ENCODE results near the gene CCIN.

- TF ChIP-seq POLR2AphosphoS5 (IDR thresholded peaks at IDR 0.05; ENCODE audit: low read depth, low read length) (no peak), SIN3A (IDR thresholded peaks at IDR 0.05; ENCODE audit: borderline replicate concordance, insufficient read depth, low read depth, low read length) (no peak), TCF7L2 (IDR thresholded peaks at IDR 0.05; ENCODE audit: low read depth, low read length) (no peak)
- TF ChIP-seq, protein P1, sequence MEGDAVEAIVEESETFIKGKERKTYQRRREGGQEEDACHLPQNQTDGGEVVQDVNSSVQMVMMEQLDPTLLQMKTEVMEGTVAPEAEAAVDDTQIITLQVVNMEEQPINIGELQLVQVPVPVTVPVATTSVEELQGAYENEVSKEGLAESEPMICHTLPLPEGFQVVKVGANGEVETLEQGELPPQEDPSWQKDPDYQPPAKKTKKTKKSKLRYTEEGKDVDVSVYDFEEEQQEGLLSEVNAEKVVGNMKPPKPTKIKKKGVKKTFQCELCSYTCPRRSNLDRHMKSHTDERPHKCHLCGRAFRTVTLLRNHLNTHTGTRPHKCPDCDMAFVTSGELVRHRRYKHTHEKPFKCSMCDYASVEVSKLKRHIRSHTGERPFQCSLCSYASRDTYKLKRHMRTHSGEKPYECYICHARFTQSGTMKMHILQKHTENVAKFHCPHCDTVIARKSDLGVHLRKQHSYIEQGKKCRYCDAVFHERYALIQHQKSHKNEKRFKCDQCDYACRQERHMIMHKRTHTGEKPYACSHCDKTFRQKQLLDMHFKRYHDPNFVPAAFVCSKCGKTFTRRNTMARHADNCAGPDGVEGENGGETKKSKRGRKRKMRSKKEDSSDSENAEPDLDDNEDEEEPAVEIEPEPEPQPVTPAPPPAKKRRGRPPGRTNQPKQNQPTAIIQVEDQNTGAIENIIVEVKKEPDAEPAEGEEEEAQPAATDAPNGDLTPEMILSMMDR (IDR thresholded peaks at IDR 0.05), result no peak
- TF ChIP-seq, protein P2, sequence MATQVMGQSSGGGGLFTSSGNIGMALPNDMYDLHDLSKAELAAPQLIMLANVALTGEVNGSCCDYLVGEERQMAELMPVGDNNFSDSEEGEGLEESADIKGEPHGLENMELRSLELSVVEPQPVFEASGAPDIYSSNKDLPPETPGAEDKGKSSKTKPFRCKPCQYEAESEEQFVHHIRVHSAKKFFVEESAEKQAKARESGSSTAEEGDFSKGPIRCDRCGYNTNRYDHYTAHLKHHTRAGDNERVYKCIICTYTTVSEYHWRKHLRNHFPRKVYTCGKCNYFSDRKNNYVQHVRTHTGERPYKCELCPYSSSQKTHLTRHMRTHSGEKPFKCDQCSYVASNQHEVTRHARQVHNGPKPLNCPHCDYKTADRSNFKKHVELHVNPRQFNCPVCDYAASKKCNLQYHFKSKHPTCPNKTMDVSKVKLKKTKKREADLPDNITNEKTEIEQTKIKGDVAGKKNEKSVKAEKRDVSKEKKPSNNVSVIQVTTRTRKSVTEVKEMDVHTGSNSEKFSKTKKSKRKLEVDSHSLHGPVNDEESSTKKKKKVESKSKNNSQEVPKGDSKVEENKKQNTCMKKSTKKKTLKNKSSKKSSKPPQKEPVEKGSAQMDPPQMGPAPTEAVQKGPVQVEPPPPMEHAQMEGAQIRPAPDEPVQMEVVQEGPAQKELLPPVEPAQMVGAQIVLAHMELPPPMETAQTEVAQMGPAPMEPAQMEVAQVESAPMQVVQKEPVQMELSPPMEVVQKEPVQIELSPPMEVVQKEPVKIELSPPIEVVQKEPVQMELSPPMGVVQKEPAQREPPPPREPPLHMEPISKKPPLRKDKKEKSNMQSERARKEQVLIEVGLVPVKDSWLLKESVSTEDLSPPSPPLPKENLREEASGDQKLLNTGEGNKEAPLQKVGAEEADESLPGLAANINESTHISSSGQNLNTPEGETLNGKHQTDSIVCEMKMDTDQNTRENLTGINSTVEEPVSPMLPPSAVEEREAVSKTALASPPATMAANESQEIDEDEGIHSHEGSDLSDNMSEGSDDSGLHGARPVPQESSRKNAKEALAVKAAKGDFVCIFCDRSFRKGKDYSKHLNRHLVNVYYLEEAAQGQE (IDR thresholded peaks at IDR 0.05; ENCODE audit: insufficient read depth in 1 of 2, low read depth in 2 of 2, low read length in 1 of 2), result no peak
Observed at GRCh38 chr9:36187414-36187813, 18.2 kb downstream of the CCIN start.

Data from Panc1 (cell line).